SW480 (cell line): ENCODE data around the gene IFNA7.
"Not testable (repeated sequence)": the region's sequence is repeated elsewhere in the genome, so short reads cannot be mapped to it uniquely, and the experiment has no call there.

Experiments used
- DNase-seq: peaks from one replicate; pipeline ENCODE4 v3.0.0-alpha.2; 2016; ENCODE audit warnings: low spot score

The IFNA7 gene

DNA sequence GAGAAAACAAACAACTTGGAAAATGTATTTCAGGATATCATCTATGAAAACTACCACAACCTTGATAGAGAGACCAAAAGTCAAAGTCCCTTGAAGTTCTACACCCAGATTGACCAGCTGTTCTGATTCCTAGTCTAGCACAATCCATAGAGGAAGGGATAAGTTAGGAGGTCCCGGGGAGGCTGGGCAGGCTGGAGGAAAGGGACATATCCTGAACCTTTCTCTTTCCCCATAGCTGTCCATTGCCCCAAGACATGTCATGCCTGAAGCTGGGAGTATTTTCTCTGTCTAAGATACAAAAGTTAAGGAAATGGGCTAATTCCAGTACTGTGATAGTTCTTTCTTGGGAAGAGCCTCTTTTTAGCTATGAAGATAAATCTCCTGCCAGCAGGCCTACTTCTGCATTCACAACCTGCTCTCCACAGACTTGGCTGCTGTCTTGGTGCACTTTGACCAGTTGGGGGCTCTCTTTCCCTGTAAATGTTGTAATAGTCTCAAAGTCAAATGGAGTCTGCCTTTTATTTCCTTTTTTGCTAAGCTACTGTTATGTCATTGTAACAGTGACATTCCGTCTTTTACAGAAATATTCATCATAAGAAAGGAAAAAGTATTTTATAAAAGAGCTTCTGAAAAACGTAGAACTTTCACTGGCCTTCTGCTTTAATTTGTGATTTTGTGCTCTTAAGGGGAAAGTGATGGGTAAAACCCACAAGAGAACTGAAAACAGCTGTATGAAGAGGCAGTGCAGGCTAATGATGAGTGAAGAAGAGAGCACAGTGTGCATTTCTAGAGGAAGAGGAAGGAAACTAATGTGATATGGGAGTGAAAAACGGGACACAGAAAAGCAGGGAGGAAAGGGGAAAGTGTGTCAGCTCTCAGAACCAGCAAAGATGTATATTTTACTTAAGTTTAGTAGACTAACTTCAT lies 18.9 kb downstream of the IFNA7 start:
- peak; percentile 22 for DNase-seq

DNA sequence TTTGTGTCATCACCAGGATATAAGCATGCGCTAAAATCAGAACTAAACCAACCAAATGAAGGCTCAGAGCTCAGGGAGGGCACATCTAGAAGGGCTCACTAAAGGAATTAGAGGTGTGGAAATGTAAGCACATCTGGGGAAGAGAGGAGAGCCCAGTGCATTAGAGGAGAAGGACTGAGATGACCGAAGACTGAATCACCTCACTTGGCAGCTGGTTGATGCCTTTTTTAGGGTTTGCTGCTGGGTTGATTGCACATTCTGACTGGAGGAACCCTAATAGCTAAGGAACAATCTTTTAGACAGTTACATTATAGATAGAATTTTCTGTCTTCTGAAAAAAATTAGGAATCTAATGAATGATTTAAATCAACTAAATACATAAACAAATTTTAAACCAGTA lies 27.3 kb downstream of the IFNA7 start:
- DNase-seq: no peak

DNA sequence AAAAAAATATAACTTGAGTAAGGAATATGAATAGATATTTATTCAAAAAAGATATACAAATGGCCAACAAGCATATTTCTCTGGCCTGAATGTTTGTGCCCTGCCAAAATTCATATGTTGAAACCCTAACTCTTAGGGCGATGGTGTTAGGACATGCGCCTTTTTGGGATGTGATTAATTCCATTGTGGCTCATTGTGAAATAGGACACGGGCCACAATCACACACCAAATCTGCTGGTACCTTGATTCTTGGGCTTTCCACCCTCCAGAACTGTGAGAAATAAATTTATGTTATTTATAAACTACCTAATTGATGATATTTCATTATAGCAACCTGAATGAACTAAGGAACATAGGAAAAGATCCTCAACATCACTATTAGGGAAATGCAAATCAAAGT lies 29.8 kb downstream of the IFNA7 start:
- DNase-seq: no peak

DNA sequence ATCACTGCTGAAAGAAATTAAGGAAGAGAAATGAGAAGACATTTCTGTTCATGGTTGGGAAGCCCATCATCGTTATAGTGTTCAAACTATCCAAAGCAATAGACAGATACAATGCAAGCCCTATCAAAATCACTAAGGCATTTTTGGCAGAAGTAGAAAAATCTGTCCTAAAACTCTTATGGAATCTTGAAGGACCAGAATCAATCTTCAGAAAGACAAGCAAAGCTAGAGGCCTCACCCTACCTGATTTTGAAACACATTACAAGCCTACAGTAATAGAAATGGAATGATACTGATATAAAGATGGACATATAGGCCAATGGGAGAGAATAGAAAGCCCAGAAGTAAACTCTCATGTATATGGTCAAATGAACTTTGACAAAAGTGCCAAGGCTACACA lies 30.7 kb downstream of the IFNA7 start:
- DNase-seq: no peak

DNA sequence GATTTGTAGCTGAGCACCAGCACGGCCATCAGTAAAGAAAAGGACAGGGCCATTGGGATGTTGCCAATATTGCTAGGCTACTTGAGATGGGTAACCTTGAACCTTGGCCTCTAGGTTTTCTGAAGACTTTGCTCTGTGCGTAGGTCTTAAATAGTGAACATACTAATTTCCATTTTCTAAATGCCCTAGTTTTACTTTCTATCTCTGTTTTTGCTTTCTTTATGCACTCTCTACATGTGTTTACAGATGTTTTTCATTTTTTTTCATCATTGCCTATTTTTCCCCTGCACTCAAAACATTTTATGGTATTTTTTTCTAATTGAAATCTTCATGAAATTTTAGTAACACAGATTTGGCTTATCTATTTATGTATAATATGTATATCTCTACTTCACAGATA lies 35.4 kb downstream of the IFNA7 start, which contains the start of gene IFNA21:
Gene IFNA21 (minus strand): TSS at position 101 of the 400 bp plus-strand sequence. CDS start 48 bp downstream, at position 53.
- DNase-seq: not testable (repeated sequence)

DNA sequence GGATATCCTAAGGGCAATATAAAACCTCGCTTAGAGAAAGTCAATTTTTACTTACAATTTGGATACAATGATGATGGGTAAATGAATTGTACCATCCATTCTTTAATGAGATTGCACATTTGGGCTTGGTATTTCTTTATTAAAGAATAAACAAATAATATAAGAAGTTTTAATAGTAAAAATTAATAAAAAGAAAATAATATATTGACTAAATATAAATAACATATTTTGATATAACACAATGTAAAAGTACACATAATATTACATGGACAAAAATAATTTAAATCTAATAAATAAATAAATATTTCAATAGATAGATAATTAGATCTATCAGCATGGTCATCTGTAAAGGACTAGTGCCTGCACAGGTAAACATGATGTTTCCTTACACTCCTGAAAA lies 36.5 kb downstream of the IFNA7 start:
- DNase-seq: no peak

DNA sequence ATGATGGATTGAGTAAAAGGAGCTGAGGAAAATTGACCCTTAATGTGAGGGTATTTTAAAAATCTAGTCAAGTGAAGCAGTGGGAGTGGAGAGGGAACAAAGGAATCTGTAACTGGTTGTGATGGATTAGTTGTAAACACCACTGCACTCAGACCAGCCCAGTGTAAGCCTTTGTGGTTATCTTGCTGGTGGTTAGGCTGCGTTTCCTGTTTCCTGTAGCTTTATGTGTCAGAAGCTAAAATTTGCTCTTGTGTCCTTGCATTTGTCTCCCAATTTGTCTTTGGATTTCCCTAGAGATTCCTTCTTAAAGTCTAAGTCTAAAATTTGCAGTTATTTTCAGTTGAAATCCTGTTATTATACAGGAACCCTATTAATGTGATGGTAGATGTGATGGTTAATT lies 41.8 kb downstream of the IFNA7 start:
- DNase-seq: peak; percentile 29

DNA sequence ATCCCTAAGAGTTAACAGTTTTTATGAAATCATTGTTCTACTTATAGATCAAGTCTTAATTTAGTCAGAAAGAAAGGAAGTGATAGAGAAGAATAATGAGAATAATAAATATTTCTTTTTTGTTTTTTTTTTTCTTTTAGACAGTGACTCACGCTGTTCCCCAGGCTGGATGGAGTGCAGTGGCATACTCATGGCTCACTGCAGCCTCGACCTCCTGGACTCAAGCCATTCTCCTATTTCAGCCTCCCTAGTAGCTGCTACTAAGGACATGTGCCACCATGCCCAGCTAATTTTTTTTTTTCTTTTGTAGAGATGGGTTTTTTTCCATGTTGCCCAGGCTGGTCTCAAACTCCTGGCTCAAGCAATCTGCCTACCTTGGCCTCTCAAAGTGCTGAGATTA lies 46.5 kb downstream of the IFNA7 start:
- DNase-seq: no peak

DNA sequence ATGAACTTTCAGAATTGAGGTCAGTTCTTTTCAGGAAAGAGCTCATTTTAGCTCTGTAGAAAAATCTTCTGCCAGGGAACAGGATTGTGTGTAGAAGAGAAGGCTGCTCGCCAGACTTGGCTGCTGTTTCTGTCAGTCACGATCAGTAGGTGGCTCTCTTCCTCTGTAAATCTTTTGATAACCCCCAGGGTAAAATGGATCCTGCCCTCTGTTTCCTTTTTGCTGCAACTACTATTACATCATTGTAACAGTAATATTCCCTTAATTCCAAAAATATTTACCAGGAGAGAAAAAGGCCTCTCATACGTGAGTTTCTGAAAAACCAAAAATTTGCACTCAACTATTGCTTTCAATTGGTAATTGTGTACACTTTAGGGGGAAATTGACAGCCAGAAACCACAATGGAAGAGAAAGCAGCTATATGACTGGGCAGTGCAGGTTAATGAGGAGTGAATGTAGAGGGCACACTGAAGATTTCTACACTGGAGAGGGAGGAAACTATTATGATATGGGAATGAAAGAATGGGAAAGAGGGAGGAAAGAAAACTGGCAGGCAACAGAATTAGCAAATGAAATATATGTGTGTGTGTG lies 47.9 kb downstream of the IFNA7 start:
- DNase-seq: peak; percentile 53

DNA sequence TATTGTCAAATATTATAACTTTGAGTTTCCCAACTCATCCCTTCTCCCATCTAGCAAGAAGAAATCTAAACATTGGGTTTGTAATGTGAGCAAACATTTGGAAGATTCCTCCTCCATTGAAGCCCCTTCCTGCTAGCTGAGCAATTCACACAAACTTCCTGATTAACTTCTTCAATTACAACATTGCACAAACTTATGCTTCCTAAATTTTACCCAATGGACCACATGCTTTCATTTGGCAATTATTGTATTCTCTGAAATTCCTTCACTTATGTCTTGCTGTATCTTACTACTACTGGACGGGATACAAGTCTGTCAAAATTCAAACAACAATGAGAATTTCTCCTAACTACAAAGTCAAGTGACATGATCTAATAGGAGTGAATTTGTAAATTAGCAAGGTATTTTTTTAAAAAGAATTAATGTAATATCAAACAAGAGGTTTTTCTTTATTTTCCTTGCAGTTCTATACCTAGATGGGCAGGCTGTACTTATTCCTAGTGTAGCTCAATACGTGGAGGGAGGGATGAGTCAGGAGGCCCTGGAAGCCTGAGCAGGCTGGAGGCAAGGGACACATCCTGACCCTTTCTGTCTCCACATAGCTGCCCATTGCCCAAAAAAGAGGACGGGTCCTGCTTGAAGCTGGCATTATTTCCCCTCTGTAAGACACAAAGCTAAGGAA lies 48.5 kb downstream of the IFNA7 start:
- peak; percentile 4 for DNase-seq
